HG03442 (cell line): ENCODE results near the gene LRRC61.

Experiments used
- ATAC-seq: cut with Tn5 transposase; IDR thresholded peaks from one replicate; pipeline ENCODE4 v1.9.1; 2021; ENCODE audit warnings: mild to moderate bottlenecking, moderate library complexity; ENCODE audit not compliant: unreplicated experiment

Gene LRRC61

GRCh38 chr7:150346922-150347321 is 23.8 kb downstream of the LRRC61 start:
- no peak for ATAC-seq

DNA sequence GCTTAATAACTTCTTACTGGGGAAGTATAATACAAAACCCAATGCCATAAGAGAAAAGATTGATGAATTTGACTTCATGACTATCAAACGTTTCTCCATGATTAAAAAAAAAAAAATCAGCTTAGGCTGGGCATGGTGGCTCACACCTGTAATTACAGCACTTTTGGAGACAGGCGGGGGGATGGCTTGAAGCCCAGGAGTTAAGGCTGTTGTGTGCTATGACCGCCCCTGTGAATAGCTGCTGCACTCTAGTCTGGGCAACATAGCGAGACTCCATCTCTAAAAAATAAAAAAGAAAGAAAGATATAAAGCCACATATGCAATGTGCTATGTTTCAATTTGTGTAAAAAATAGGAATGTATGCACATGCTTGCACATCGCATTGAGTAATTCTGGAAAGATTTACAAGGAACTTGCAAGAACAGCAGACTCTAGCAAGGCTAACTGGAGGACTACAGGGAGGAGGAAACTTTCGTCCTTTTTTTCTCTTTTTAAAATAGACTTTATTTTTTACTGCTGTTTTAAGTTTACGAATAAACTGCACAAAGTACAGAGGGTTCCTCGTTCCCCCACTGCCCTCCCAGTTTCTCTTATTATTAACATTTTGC is 28.5 kb downstream of the LRRC61 start:
- no peak for ATAC-seq

DNA sequence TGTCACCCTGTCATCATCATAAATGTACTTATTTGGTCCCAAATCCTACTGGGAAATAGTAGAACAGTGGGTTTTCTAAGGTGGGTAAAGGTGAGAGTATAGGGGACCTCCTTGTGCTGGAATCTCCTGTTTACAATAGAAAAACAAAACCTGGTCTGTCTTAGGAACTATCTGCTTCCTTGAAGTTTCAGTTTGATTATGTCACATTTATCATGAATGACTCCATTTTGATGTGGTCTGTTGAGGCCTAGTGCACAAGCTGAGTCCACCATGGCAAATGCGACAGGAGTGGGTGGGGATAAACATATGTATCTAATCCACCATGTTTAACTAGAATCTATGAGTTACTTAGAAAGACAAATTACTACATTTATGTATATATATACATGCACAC is 32.5 kb downstream of the LRRC61 start:
- ATAC-seq: no peak

DNA sequence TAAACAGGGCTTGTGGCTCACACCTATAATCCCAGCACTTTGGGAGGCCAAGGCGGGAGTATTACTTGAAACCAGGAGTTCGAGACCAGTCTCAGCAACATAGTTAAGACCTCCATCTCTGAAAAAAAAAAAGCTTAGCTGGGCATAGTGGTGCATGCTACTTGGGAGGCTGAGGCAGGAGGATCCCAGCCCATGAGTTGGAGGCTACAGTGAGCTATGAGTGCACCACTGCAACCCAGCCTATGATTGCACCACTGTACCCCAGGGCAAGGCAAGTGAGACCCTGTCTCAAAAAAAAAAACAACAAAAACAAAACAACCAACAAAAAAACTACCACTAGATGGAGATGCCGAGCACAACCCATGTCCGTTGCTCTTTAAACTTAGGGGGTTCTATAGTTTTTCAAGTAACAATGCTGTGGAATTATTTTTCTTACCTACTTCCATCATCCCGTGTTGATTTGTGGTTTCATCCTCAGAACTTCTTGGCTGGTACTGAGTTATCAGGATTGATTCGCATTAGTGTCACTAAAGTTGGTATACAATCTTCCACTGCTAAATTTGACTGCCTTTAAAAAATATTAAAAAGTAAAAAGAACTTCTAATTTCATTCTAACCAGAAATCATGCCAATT is 33.2 kb downstream of the LRRC61 start:
- no peak for ATAC-seq

DNA sequence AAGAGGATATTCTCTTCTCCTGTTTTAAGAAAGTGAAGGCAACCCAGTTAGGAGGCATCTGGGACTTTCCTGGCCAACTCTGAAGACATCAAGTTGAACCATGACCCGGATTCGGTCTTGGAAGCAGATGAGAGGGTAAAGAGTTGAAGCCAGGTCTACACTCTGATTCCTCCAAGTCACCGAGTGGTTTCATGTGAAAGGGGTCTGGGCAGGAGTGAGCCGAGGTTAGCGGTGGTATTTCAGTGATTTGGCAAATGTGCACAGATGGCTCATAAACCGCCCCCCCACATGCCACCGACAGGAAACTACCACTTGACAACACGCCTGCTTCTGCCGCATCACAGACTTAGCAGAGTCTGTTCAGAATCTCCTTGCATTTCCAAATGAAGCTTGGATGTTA is 34.1 kb downstream of the LRRC61 start:
- ATAC-seq: peak; percentile 39

DNA sequence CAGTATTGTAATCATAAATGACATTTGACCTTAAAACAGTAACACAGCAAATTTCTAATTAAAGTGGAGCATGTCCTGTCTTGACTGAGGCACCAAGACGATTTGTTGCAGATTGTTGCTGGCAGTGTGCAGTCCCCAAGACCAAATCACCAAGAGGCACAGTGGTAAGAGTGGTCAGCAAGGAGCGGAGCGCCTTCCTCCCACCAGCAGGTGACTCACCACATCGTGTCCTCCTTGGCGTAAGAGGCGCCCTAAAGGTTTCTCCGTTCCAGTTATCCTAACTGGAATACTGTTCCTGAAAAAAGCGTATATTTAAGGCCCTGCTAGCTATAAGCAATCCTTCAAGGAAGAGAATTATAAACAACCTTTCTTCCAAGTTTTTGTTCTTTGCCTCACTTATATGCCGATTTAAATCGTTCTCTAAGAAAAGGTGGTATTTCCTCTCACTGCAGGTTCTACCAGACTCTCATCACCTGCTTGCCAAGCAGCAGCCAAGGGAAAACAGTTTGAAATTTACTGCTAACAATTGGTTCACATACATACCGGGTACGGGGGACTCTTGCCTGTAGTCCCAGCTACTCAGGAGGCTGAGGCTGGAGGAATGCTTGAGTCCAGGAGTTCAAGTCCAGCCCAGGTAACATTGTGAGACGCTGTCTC is 34.7 kb downstream of the LRRC61 start:
- no peak for ATAC-seq

- no peak for ATAC-seq
Measured at GRCh38 chr7:150358433-150358832, 35.3 kb downstream of the LRRC61 start.

DNA sequence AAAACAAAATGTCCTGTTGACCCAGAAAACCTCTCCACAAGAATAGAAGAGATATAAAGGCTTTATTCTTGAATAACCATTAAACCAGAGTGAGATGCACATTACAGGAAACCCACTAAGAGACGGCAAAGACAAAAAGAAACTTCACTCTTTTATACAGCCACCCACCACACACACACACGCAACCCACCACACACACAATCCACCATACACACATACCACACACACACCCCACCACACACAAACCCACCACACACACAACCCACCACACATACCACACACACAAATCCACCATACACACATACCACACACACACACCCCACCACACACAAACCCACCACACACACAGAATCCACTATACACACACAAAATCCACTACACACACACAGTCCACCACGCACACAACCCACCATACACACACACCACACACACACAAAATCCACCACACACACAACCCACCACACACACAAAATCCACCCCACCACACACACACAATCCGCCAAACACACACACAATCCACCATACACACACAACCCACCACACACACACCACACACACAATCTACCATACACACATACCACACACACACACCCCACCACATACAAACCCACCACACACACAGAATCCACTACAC is 36.0 kb downstream of the LRRC61 start:
- no peak for ATAC-seq

- ATAC-seq: no peak
Measured at GRCh38 chr7:150359622-150360362, 36.6 kb downstream of the LRRC61 start.

DNA sequence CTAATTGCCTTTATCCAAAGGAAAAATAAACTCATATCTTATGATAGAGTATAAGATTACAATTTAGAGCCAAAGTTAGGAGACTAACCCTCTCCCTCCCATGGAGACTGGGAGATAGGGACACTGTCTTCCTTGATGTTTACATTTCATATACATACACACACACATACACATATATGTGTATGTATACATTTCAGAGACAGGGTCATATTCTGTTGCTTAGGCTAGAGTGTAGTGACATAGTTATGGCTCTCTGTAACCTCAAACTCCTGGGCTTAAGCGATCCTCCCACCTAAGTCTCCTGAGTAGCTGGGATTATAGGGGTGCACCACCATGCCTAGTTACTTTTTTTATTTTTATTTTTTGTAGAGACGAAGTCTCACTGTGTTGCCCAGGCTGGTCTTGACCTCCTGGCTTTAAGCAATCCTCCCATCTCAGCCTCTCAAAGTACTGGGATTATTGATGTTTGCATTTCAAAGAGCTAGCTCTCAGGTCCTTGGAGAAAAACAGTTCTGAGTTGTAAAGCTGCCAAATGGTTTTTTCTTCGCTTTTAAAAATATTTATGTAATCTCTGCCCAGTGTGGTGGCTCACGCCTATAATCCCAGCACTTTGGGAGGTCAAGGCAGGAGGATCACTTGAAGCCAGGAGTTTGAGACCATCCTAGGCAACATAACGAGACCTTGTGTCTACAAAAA is 37.4 kb downstream of the LRRC61 start:
- ATAC-seq: no peak

DNA sequence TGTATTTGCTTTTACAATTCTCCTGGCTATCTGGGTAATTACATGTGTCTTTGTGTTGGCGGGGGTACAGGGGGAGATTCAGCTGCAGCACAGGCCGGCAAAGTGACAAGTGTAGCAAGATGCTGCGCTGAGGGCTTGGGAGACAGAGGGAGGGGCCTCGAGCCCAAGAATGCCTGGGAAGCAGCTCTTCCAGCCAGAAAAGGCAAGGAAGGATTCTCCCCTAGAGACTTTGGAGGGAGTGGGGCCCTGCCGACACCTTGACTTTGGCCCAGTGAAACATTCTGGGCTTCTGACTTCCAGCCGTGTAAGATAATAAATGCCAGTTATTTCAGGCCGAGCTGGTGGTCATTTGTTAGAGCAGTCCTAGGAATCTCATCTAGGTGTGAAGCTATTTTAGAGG is 38.2 kb downstream of the LRRC61 start:
- ATAC-seq: no peak

GRCh38 chr7:150361807-150362621 is 38.9 kb downstream of the LRRC61 start:
- ATAC-seq: no peak

- ATAC-seq: no peak
Measured at GRCh38 chr7:150363370-150363769, 40.2 kb downstream of the LRRC61 start.

DNA sequence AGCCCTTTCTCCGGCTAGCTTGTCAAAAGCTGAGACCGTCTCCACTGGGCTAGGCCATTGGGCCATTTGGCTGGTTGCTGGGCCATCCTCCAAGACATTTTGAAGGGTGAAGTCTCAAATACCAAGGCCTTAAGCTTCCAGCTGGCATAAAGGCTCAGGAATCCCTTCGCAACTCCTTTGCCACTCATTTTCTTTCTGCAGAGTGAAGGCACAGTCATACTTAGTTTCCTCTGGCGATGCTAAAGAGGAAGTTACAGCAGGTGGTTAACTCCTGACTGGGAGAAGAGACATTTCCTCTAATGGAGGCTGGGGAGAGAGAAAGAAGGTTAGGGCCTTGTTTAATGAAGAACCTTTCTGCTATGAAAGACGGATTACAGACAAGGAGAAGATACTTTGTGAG is 40.7 kb downstream of the LRRC61 start:
- ATAC-seq: no peak

DNA sequence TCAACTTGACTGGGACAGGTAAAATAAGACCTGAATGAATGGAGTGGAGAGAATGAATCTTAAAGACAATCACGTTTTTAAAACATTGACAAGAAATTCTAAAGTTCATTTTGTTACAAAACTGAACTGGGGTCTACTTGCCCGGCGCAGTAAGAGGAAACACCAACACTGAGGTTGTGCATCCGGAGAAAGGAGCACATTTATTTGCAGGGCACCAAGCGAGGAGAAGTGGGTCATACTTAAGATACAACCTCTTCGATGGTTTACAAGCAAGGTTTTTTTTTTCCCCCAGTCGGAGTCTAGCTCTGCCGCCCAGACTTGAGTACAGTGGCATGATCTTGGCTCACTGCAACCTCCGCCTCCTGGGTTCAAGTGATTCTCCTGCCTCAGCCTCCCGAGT is 42.0 kb downstream of the LRRC61 start:
- no peak for ATAC-seq

GRCh38 chr7:150365673-150366398 is 42.7 kb downstream of the LRRC61 start:
- no peak for ATAC-seq

DNA sequence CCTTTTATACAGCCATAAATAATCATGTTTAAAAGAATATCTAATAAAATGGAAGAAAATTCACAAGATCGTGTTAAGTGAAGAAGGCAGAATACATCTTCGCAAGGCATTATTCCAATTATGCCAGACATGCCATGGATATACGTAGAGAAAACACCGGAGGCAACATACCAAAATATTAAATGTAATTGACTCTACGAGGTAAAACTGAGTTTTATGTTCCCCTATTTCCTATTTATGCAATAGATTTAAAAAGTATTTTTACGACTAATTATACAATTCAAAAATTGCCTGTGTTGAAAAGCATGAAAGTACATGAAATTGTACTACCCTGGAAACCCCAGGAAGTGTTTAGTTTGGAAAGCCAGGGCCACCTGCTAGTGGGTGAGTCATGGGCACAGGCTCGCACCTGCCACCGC is 44.5 kb downstream of the LRRC61 start:
- ATAC-seq: no peak

- peak; percentile 45 for ATAC-seq
Measured at GRCh38 chr7:150368096-150368883, 45.1 kb downstream of the LRRC61 start, which contains the start of gene REPIN1. REPIN1 (plus strand) TSS chr7:150368822; CDS start chr7:150369712, 890 bp downstream.
